ENCODE measurements around the gene RTN1.

Gene RTN1
- total RNA-seq: 0 to 1.4 (median 0) reads per million in 3 donors

GRCh38 chr14:59870277-59871165 is at the start of gene RTN1:
RTN1 (minus strand) TSS chr14:59870776; CDS start chr14:59870630, 146 bp downstream.
- Histone ChIP-seq H3K27ac (ENCODE audit: insufficient read depth, low read length, poor library complexity, severe bottlenecking) (no peak within 1 kb of the TSS), H3K36me3 (ENCODE audit: control insufficient read depth, insufficient read depth, low read length) (no peaks in the 10 kb centered on the region), H3K27me3 (replicated peaks; ENCODE audit: control insufficient read depth, insufficient read depth, low read length, poor library complexity, severe bottlenecking) (peaks cover 16% of the 10 kb centered on the region)

GRCh38 chr14:59920378-59920683 is 49.8 kb upstream of the RTN1 start:
- no peak for DNase-seq
- no peaks in the 10 kb centered on the region for H3K36me3 ChIP-seq (ENCODE audit: control insufficient read depth, insufficient read depth, low read length)
- H3K4me1 ChIP-seq (ENCODE audit: control insufficient read depth, insufficient read depth, low read length, poor library complexity, severe bottlenecking): peaks cover 14% of the 10 kb centered on the region
- H3K4me3 ChIP-seq (ENCODE audit: insufficient read depth, low read depth, low read length, poor library complexity, severe bottlenecking): no peak overlapping the region
- no peak overlapping the region for H3K27ac ChIP-seq (ENCODE audit: insufficient read depth, low read length, poor library complexity, severe bottlenecking)
- no peaks in the 10 kb centered on the region for H3K9me3 ChIP-seq (ENCODE audit: control insufficient read depth, low read length)
- H3K27me3 ChIP-seq (replicated peaks; ENCODE audit: control insufficient read depth, insufficient read depth, low read length, poor library complexity, severe bottlenecking): peaks cover 10% of the 10 kb centered on the region

More at GRCh38 chr14:59870277-59871165, at the start of gene RTN1:
- DNase-seq: no peak
- peaks cover 11% of the 10 kb centered on the region for H3K4me1 ChIP-seq (ENCODE audit: control insufficient read depth, insufficient read depth, low read length, poor library complexity, severe bottlenecking)
- H3K9me3 ChIP-seq (ENCODE audit: control insufficient read depth, low read length): no peaks in the 10 kb centered on the region
- H3K4me3 ChIP-seq (ENCODE audit: insufficient read depth, low read depth, low read length, poor library complexity, severe bottlenecking): no peak within 1 kb of the TSS

GRCh38 chr14:59919570-59920377 is 49.2 kb upstream of the RTN1 start, which contains the start of gene LRRC9:
LRRC9 (plus strand) TSS chr14:59920144.
- Histone ChIP-seq H3K9me3 (ENCODE audit: control insufficient read depth, low read length) (no peaks in the 10 kb centered on the region), H3K27ac (ENCODE audit: insufficient read depth, low read length, poor library complexity, severe bottlenecking) (no peak within 1 kb of the TSS), H3K36me3 (ENCODE audit: control insufficient read depth, insufficient read depth, low read length) (no peaks in the 10 kb centered on the region), H3K4me3 (ENCODE audit: insufficient read depth, low read depth, low read length, poor library complexity, severe bottlenecking) (peak within 1 kb of the TSS; percentile 60), H3K27me3 (replicated peaks; ENCODE audit: control insufficient read depth, insufficient read depth, low read length, poor library complexity, severe bottlenecking) (peaks cover 8% of the 10 kb centered on the region), H3K4me1 (ENCODE audit: control insufficient read depth, insufficient read depth, low read length, poor library complexity, severe bottlenecking) (peaks cover 14% of the 10 kb centered on the region)
- no peak for DNase-seq

GRCh38 chr14:59918824-59919569 is 48.4 kb upstream of the RTN1 start:
- peak overlapping the region; percentile 60 for H3K4me3 ChIP-seq (ENCODE audit: insufficient read depth, low read depth, low read length, poor library complexity, severe bottlenecking)
- no peaks in the 10 kb centered on the region for H3K36me3 ChIP-seq (ENCODE audit: control insufficient read depth, insufficient read depth, low read length)
- DNase-seq: no peak
- H3K27ac ChIP-seq (ENCODE audit: insufficient read depth, low read length, poor library complexity, severe bottlenecking): no peak overlapping the region
- peaks cover 14% of the 10 kb centered on the region for H3K4me1 ChIP-seq (ENCODE audit: control insufficient read depth, insufficient read depth, low read length, poor library complexity, severe bottlenecking)
- H3K27me3 ChIP-seq (replicated peaks; ENCODE audit: control insufficient read depth, insufficient read depth, low read length, poor library complexity, severe bottlenecking): peaks cover 4% of the 10 kb centered on the region
- H3K9me3 ChIP-seq (ENCODE audit: control insufficient read depth, low read length): no peaks in the 10 kb centered on the region

GRCh38 chr14:59913187-59913586 is 42.6 kb upstream of the RTN1 start:
- Histone ChIP-seq H3K27ac (ENCODE audit: insufficient read depth, low read length, poor library complexity, severe bottlenecking) (no peak overlapping the region), H3K4me3 (ENCODE audit: insufficient read depth, low read depth, low read length, poor library complexity, severe bottlenecking) (no peak overlapping the region), H3K27me3 (replicated peaks; ENCODE audit: control insufficient read depth, insufficient read depth, low read length, poor library complexity, severe bottlenecking) (no peaks in the 10 kb centered on the region), H3K9me3 (ENCODE audit: control insufficient read depth, low read length) (no peaks in the 10 kb centered on the region), H3K36me3 (ENCODE audit: control insufficient read depth, insufficient read depth, low read length) (no peaks in the 10 kb centered on the region), H3K4me1 (ENCODE audit: control insufficient read depth, insufficient read depth, low read length, poor library complexity, severe bottlenecking) (no peaks in the 10 kb centered on the region)
- DNase-seq: no peak

GRCh38 chr14:59912443-59912842 is 41.9 kb upstream of the RTN1 start:
- Histone ChIP-seq H3K27ac (ENCODE audit: insufficient read depth, low read length, poor library complexity, severe bottlenecking) (no peak overlapping the region), H3K9me3 (ENCODE audit: control insufficient read depth, low read length) (no peaks in the 10 kb centered on the region), H3K4me1 (ENCODE audit: control insufficient read depth, insufficient read depth, low read length, poor library complexity, severe bottlenecking) (no peaks in the 10 kb centered on the region), H3K4me3 (ENCODE audit: insufficient read depth, low read depth, low read length, poor library complexity, severe bottlenecking) (no peak overlapping the region), H3K27me3 (replicated peaks; ENCODE audit: control insufficient read depth, insufficient read depth, low read length, poor library complexity, severe bottlenecking) (no peaks in the 10 kb centered on the region), H3K36me3 (ENCODE audit: control insufficient read depth, insufficient read depth, low read length) (no peaks in the 10 kb centered on the region)
- DNase-seq: no peak

- Histone ChIP-seq H3K36me3 (ENCODE audit: control insufficient read depth, insufficient read depth, low read length) (no peaks in the 10 kb centered on the region), H3K27me3 (replicated peaks; ENCODE audit: control insufficient read depth, insufficient read depth, low read length, poor library complexity, severe bottlenecking) (no peaks in the 10 kb centered on the region), H3K27ac (ENCODE audit: insufficient read depth, low read length, poor library complexity, severe bottlenecking) (no peak overlapping the region), H3K4me3 (ENCODE audit: insufficient read depth, low read depth, low read length, poor library complexity, severe bottlenecking) (no peak overlapping the region), H3K9me3 (ENCODE audit: control insufficient read depth, low read length) (no peaks in the 10 kb centered on the region), H3K4me1 (ENCODE audit: control insufficient read depth, insufficient read depth, low read length, poor library complexity, severe bottlenecking) (no peaks in the 10 kb centered on the region)
- DNase-seq: no peak
Observed at GRCh38 chr14:59905188-59905587, 34.6 kb upstream of the RTN1 start.

GRCh38 chr14:59904184-59904583 is 33.6 kb upstream of the RTN1 start:
- Histone ChIP-seq H3K4me3 (ENCODE audit: insufficient read depth, low read depth, low read length, poor library complexity, severe bottlenecking) (no peak overlapping the region), H3K9me3 (ENCODE audit: control insufficient read depth, low read length) (no peaks in the 10 kb centered on the region), H3K27ac (ENCODE audit: insufficient read depth, low read length, poor library complexity, severe bottlenecking) (no peak overlapping the region), H3K27me3 (replicated peaks; ENCODE audit: control insufficient read depth, insufficient read depth, low read length, poor library complexity, severe bottlenecking) (no peaks in the 10 kb centered on the region), H3K4me1 (ENCODE audit: control insufficient read depth, insufficient read depth, low read length, poor library complexity, severe bottlenecking) (no peaks in the 10 kb centered on the region), H3K36me3 (ENCODE audit: control insufficient read depth, insufficient read depth, low read length) (no peaks in the 10 kb centered on the region)
- no peak for DNase-seq

GRCh38 chr14:59900556-59900955 is 30.0 kb upstream of the RTN1 start:
- no peaks in the 10 kb centered on the region for H3K9me3 ChIP-seq (ENCODE audit: control insufficient read depth, low read length)

More at GRCh38 chr14:59900556-59900955, 30.0 kb upstream of the RTN1 start:
- Histone ChIP-seq H3K27ac (ENCODE audit: insufficient read depth, low read length, poor library complexity, severe bottlenecking) (no peak overlapping the region), H3K36me3 (ENCODE audit: control insufficient read depth, insufficient read depth, low read length) (no peaks in the 10 kb centered on the region), H3K4me1 (ENCODE audit: control insufficient read depth, insufficient read depth, low read length, poor library complexity, severe bottlenecking) (no peaks in the 10 kb centered on the region), H3K27me3 (replicated peaks; ENCODE audit: control insufficient read depth, insufficient read depth, low read length, poor library complexity, severe bottlenecking) (no peaks in the 10 kb centered on the region), H3K4me3 (ENCODE audit: insufficient read depth, low read depth, low read length, poor library complexity, severe bottlenecking) (no peak overlapping the region)
- no peak for DNase-seq
